ENCODE measurements around the gene ESYT1. TPM values are rescaled to one million over a fixed set of nuclear protein-coding genes. Genes with fewer than 3 reads are reported as not detected.

Gene ESYT1
- total and polyA plus RNA-seq, 9 of the 15 experiments (the other 6 are each of a cell fraction or from before 2014, with no cell fraction given), result 132 to 420 (median 164) TPM

GRCh38 chr12:56119361-56119796 is 8.7 kb upstream of the ESYT1 start (continued):
- peak; percentile 57; the same call in 1 of the 2 replicates for TF ChIP-seq MGA (IDR thresholded peaks at IDR 0.05)
- TF ChIP-seq TBL1XR1 (IDR thresholded peaks at IDR 0.05; ENCODE audit: low read length in 2 of 2), result peak in 1 of 2 experiments; percentile 37; a peak in 1 of 4 replicates
- 0 out of 2 replicates have a peak, but pooled peaks have one; percentile 25 for TF ChIP-seq SMARCA4 (IDR thresholded peaks at IDR 0.05)
- TF ChIP-seq POLR2AphosphoS5 (IDR thresholded peaks at IDR 0.05; ENCODE audit: control insufficient read depth, insufficient read depth, low read depth, low read length), result peak; percentile 25; the same call in 1 of the 2 replicates
- TF ChIP-seq MXI1 (IDR thresholded peaks at IDR 0.05; ENCODE audit: low read depth, low read length), result peak; percentile 79
- peak; percentile 77 for TF ChIP-seq REST (IDR thresholded peaks at IDR 0.05; ENCODE audit: borderline replicate concordance)
- TF ChIP-seq REST (CRISPR knock-in tag; IDR thresholded peaks at IDR 0.05; ENCODE audit: low read depth), result no peak
- no peak for TF ChIP-seq ZNF121 (CRISPR knock-in tag; conservative IDR thresholded peaks at IDR 0.05)

Measured in K562 (cell line).